ENCODE results near the gene PATJ. TPM values are rescaled to one million over a fixed set of nuclear protein-coding genes. Genes with fewer than 3 reads are reported as not detected.
"Not testable (repeated sequence)": the region's sequence is repeated elsewhere in the genome, so short reads cannot be mapped to it uniquely, and the experiment has no call there.

PATJ gene
- polyA plus RNA-seq, 1 donor, result 3.5 TPM

GRCh38 chr1:61950418-61950817, 208.1 kb downstream of the PATJ start:
- DNase-seq (ENCODE audit: low read depth), result no peak

DNA sequence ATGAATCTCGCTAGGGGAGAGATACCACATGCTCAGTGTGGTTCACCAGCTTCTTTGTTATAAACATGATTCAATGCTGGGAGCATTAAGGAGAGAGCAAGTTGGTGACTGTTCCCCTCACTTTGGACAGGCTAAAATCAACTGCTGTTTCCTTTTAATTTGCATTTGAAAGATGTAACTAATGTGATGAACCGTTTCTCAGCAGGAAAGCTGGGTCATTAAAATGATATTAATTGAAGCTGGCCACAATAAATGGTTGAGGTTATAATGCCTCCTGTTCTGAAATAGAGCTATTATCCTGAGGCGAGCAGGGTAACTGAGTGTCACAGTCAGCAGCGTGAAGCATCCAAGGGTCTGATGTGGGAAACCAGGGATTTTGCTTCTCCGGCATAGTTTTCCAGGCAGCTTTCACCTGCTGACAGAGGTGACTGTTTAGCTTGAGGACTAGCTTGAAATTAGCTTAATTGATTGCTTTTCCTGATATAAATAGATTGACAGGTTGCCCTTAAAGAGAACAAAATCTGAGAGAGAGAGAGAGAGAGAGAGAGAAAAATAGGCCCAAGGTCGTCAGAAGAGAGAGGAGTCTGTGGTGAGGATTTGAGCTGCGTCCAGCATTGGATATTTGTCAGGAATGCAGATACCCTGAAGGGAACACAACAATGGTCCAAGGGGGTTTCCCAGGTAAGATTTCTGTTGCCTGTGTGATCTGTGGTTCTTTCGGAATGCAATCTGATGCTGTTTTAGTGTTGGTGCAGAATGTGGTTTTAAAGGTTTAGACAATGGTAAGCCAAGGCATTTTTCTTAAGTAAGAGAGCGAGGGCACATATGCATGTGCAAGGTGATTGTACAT, 209.7 kb downstream of the PATJ start:
- no peak for DNase-seq (ENCODE audit: low read depth)

- DNase-seq (ENCODE audit: low read depth), result no peak
These were observed 210.4 kb downstream of the PATJ start for GRCh38 chr1:61952675-61953074.

DNA sequence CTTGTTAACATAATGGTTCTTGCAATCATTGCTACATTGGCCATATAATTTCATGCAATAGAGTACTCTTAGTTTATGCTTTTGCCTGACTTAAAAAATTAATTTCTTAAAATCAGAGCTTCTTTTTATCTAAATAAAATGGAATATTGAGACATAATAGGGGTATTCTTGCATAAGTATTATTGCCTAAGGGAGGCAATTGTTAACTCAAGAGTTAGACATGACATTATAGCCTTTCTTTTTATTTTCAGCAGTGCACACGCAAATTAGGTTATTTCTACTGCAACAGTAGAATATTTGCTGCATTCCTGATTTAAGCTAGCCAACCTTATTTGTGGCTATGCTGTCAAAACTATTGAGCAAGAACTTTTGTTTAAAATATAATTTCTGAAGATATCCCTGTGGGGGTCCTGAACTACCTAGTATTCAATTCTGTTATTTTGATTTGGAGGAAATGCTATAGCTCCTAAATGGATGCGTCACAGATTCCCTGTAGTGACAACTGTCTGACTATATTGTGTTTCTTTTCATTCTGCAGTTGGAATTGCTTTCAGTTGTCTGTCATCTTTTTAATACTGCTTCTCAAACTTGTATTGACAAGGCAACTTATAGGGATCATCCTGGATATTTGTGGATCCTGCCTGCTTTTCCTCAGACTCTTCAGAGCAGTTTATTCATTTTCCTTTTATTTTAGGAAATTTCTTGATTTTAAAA, 211.0 kb downstream of the PATJ start:
- no peak for DNase-seq (ENCODE audit: low read depth)

- no peak for DNase-seq (ENCODE audit: low read depth)
These were observed 211.5 kb downstream of the PATJ start for GRCh38 chr1:61953790-61954150.

DNA sequence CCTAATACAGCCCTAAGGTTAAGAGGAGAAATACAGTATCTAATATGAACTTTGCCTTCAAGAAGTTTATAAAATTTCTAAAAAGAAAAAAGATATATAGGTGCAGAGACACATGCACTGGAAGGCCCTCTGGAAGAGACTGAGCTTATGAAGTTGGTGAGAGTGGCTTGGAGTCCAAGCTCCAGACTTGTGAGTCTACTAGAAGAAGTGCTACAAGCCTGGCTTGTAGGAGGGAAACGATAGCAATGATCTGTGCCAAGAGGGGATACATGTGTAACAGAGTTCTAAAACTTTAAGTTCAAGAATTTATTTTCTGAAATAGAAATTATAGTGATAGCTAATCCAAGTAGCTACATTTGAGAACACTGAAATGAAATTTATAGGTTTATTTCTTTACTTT, 213.0 kb downstream of the PATJ start:
- DNase-seq (ENCODE audit: low read depth), result no peak

GRCh38 chr1:61956016-61956645, 213.9 kb downstream of the PATJ start:
- no peak for DNase-seq (ENCODE audit: low read depth)

DNA sequence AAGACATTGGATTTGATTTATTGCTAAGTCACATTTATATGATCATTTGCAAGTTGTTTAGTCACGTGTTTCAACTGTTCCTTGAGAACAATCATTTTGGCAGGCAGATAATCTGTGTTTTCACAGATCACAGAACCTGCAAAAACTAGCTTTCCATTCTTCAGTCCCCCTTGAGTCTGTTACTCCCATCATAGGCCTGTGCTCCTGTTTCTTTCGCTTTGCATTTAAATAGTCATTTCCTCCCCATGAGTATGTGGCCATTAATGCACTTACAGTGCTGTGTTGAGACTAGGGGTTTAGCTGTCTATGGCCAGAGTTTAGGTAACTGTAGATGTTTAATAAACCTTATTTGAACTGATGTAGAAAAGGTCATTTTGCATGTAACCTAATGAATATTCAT, 214.5 kb downstream of the PATJ start:
- no peak for DNase-seq (ENCODE audit: low read depth)

- no peak for DNase-seq (ENCODE audit: low read depth)
These were observed 218.7 kb downstream of the PATJ start for GRCh38 chr1:61961009-61961408.

DNA sequence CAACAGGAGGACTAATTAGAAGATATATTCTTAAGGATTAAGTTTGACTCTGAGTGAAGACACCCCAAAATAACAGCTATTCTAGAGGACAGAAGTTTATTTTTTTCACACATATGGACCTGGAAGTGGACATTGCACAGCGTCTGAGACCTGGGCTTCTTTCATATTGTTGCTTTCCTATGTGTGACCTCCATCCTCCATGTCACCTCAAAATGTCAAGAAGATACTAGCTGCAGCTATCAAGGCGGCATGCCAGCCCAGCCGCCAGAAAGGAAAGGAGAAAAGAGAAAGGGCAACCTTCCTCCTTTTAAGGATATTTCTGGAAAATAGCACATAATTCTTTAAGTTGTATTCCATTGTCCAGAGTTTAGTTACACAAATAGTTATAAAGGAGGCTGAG, 220.4 kb downstream of the PATJ start:
- no peak for DNase-seq (ENCODE audit: low read depth)

DNA sequence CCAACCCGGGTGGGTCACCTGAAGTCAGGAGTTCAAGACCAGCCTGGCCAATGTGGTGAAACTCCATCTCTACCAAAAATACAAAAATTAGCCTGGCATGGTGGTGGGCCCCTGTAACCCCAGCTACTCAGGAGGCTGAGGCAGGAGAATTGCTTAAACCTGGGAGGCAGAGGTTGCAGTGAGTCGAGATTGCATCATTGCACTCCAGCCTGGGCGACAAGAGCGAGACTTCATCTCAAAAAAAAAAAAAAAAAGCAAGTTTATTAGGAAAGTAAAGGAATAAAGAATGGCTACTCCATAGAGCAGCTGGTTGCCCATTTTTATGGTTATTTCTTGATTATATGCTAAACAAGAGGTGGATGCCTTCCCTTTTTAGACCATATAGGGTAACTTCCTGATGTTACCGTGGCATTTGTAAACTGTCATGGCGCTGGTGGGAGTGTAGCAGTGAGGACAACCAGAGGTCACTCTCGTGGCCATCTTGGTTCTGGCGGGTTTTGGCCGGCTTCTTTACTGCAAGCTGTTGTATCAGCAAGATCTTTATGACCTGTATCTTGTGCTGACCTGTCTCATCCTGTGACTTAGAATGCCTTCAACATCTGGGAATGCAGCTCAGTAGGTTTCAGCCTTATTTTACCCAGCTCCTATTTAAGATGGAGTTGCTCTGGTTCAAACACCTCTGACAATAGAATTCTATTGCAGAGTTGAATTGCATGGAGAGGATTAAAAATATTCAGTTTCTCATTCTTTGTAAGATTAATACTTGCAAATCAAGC, 224.4 kb downstream of the PATJ start:
- DNase-seq (ENCODE audit: low read depth), result not testable (repeated sequence)

DNA sequence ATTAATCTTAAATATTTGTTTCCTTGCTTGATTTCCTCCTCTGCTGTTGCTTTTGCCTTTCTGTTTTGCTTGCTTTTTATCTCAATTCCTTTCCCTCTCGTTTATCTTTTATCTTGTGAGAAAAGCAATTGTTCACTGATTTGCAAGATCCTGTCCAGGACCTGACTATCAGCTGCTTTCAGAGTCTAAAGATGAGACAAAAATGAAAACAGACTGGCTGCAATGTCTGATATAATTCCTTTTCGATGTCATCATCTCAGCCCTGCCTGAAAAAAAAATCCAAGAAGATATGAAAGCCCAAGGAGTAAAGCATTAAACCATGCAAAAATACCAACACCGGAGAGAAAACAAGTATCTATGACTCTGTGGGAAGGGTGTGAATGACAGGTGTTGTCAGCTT, 225.5 kb downstream of the PATJ start:
- no peak for DNase-seq (ENCODE audit: low read depth)

GRCh38 chr1:61968869-61969268, 226.6 kb downstream of the PATJ start:
- DNase-seq (ENCODE audit: low read depth), result no peak

DNA sequence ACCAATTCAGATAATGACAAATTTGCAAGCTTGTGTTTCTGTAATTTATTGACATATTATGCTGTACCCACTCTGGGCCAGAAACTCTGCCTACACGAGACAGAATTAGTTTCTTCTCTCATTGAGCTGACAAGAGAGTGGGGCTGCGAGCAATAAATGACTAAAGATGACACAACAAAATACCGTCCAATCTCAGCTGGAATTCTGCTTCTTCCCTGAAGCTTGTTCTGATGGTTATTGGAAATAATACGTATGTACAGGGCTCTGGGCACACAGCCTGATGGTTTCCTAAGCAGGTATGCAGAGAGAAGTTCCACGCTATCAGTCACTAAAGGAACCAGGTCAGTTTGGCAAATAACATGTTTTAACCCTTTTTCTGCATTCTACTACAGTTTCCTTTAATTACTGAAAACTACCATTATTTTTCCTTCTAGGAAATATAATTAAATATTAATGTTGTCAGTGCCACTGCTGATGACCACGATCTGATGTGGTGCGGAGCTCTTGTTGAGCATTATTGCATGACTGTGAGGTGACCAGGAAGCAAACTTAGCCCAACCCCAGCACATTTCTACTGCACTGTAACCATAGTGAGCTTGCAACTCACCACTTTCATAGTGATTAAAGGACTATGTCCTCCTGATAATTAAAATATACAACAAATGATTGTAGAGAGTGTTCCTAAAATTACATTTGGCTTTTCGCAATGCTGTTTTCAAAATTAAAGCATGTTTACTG, 231.0 kb downstream of the PATJ start:
- no peak for DNase-seq (ENCODE audit: low read depth)

- no peak for DNase-seq (ENCODE audit: low read depth)
These were observed 233.4 kb downstream of the PATJ start for GRCh38 chr1:61975638-61976037.

GRCh38 chr1:61976566-61976965, 234.3 kb downstream of the PATJ start:
- no peak for DNase-seq (ENCODE audit: low read depth)

DNA sequence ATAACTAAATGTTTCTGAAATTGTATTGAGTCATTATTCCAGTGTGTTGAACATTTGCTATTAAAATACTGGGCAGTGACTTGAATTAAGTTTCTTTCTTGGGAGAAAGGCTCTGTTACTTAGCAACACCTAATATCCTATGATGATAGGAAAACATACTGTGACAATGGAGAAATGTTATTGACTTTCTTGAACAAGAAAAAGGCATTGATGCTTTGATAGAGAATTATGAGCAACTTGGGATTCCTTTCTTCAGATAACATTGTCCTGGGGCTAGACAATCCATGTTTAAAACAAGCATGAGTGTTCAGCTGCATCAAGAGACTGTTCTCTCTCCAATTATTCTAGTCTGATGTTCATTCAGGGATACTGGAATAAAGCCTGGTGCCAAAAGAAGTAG, 236.5 kb downstream of the PATJ start:
- DNase-seq (ENCODE audit: low read depth), result peak; percentile 9

- DNase-seq (ENCODE audit: low read depth), result no peak
These were observed 237.4 kb downstream of the PATJ start for GRCh38 chr1:61979729-61980128.

GRCh38 chr1:61980561-61980960, 238.3 kb downstream of the PATJ start:
- DNase-seq (ENCODE audit: low read depth), result no peak

DNA sequence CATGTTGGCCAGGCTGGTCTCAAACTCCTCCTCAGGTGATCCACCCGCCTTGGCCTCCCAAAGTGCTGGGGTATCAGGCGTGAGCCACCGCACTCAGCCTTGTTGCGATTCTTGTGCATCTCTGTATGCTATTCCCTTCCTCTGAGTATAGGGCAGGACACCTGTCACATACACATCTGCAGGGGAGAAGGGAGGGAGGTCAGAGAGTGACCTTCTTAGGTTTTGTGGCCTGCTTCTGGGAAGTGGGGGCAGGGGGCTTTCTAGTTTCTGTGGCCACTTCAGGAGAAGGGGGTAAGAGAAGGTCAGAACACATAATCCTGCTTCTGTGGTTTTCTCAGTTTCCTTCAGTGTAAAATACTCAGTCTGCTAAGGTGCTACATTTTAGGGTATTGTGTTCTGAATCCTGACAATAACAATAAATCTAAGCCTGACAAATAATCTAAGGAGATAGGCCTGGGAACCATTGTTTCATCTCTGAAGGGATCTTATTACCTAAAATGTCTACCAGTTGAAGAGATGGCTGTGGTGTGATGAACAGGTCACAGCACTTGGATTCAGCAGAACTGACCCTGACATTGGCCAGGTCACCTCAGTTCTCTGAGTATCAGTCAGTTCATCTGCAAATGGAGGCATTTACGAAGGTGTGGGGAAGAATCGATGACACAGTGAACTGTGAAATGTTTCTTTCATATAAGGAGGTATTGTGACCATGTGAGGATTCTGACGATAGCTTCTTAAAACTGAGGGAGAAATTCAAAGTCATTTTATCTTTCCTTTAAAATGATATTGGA, 239.8 kb downstream of the PATJ start:
- DNase-seq (ENCODE audit: low read depth), result no peak

DNA sequence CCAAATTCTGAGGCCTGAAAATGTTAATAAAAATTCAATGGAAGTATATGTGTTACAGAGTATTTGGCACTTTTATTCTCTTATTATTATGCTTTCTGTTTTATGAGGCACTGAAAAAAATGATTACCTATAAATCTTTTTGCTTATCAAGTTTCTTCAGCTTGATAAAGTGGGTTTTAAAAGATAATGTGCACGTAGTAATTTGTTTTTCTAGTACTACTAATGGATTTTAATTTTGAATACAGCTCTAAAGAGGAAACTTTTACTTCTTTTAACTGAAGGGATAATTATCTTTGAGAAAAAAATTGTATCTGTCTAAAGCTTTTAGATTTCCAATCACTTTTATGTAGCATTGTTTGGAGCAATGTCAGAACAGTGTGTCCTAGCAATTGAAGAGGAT, 241.0 kb downstream of the PATJ start:
- no peak for DNase-seq (ENCODE audit: low read depth)

All from forelimb muscle (tissue), 1 donor.